BE2C (cell line): Measurements from ENCODE around the gene RPAP2.

Experiments used
- DNase-seq: peaks from one replicate; pipeline ENCODE4 v3.0.0-alpha.2; 2020
- H3K27me3 ChIP-seq: fragments of 250-450 bp; sonication (Bioruptor Pico); 2 replicates; pipeline ENCODE4 v1.5.1; 2020; ENCODE audit warnings: mild to moderate bottlenecking
- H3K36me3 ChIP-seq: fragments of 250-450 bp; sonication (Bioruptor Pico); 2 replicates; pipeline ENCODE4 v1.5.1; 2020; ENCODE audit warnings: mild to moderate bottlenecking
- H3K4me1 ChIP-seq: fragments of 250-450 bp; sonication (Bioruptor Pico); 2 replicates; pipeline ENCODE4 v1.5.1; 2020
- H3K4me3 ChIP-seq: 2 replicates; pipeline ENCODE4 v1.5.1; 2011; ENCODE audit warnings: low read depth, low read length
- H3K9me3 ChIP-seq: fragments of 250-450 bp; sonication (Bioruptor Pico); 2 replicates; pipeline ENCODE4 v1.5.1; 2020
- CTCF ChIP-seq: IDR thresholded peaks from 2 replicates; pipeline ENCODE4 v1.5.1; 2012; ENCODE audit warnings: mild to moderate bottlenecking, low read depth, low read length

The RPAP2 gene

GRCh38 chr1:92329347-92330129, 30.7 kb downstream of the RPAP2 start:
- no peak for TF ChIP-seq CTCF
- Histone ChIP-seq H3K4me3 (no peak overlapping the region), H3K27me3 (no peaks in the 10 kb centered on the region), H3K36me3 (no peaks in the 10 kb centered on the region), H3K4me1 (no peaks in the 10 kb centered on the region), H3K9me3 (no peaks in the 10 kb centered on the region)
- DNase-seq, result no peak

GRCh38 chr1:92333668-92334067, 34.8 kb downstream of the RPAP2 start:
- H3K9me3 ChIP-seq, result no peaks in the 10 kb centered on the region
- no peak for DNase-seq
- H3K4me1 ChIP-seq, result no peaks in the 10 kb centered on the region
- H3K4me3 ChIP-seq, result no peak overlapping the region
- H3K36me3 ChIP-seq, result no peaks in the 10 kb centered on the region
- TF ChIP-seq CTCF, result no peak
- no peaks in the 10 kb centered on the region for H3K27me3 ChIP-seq

GRCh38 chr1:92340154-92340553, 41.3 kb downstream of the RPAP2 start:
- Histone ChIP-seq H3K4me1 (no peaks in the 10 kb centered on the region), H3K4me3 (no peak overlapping the region), H3K27me3 (no peaks in the 10 kb centered on the region), H3K9me3 (no peaks in the 10 kb centered on the region), H3K36me3 (no peaks in the 10 kb centered on the region)
- no peak for DNase-seq
- no peak for TF ChIP-seq CTCF

GRCh38 chr1:92342401-92342800, 43.5 kb downstream of the RPAP2 start:
- no peak for TF ChIP-seq CTCF
- no peak overlapping the region for H3K4me3 ChIP-seq
- no peaks in the 10 kb centered on the region for H3K4me1 ChIP-seq
- H3K36me3 ChIP-seq, result no peaks in the 10 kb centered on the region
- no peak for DNase-seq
- no peaks in the 10 kb centered on the region for H3K9me3 ChIP-seq
- no peaks in the 10 kb centered on the region for H3K27me3 ChIP-seq

GRCh38 chr1:92343061-92343460, 44.2 kb downstream of the RPAP2 start:
- Histone ChIP-seq H3K27me3 (no peaks in the 10 kb centered on the region), H3K4me3 (no peak overlapping the region), H3K9me3 (no peaks in the 10 kb centered on the region), H3K36me3 (no peaks in the 10 kb centered on the region), H3K4me1 (no peaks in the 10 kb centered on the region)
- DNase-seq, result no peak
- TF ChIP-seq CTCF, result no peak

GRCh38 chr1:92346866-92347640, 48.2 kb downstream of the RPAP2 start:
- Histone ChIP-seq H3K27me3 (no peaks in the 10 kb centered on the region), H3K4me1 (no peaks in the 10 kb centered on the region), H3K36me3 (no peaks in the 10 kb centered on the region), H3K4me3 (no peak overlapping the region), H3K9me3 (no peaks in the 10 kb centered on the region)
- DNase-seq, result no peak
- no peak for TF ChIP-seq CTCF
